H1 (cell line): ENCODE measurements around the gene JADE3. TPM values are rescaled to one million over a fixed set of nuclear protein-coding genes. Genes with fewer than 3 reads are reported as not detected.

Source experiments
- CTCF ChIA-PET: fragments of 300-600 bp; sonication (Branson Sonifier 250); formaldehyde crosslinking; loops from one replicate; lab custom pipeline; 2021; ENCODE audit not compliant: partially characterized antibody; lab: Charles Lee
- POLR2A ChIA-PET: fragments of 300-600 bp; sonication (Branson Sonifier 250); formaldehyde crosslinking; loops from one replicate; lab custom pipeline; 2021; ENCODE audit warnings: inconsistent platforms; ENCODE audit not compliant: partially characterized antibody; lab: Charles Lee
- DNase-seq, 2 experiments: peaks; one replicate each; pipeline versions ENCODE4 v3.0.0 to v3.0.0-alpha.2; 2010 to 2022; ENCODE audit warnings: low spot score in 2 of 2, low read depth in 1 of 2, mixed read lengths in 1 of 2
- FAIRE-seq: peaks from 2 replicates; lab custom pipeline; 2011; peaks lifted over from hg19 to GRCh38; lab: Jason Lieb, UNC
- H2AFZ ChIP-seq: 2 replicates; pipeline ENCODE4 v1.8.1; 2012; ENCODE audit warnings: low read length, inconsistent platforms
- H2AK5ac ChIP-seq: 2 replicates; pipeline ENCODE4 v1.6.1; 2013; ENCODE audit warnings: low read depth, low read length
- H2BK120ac ChIP-seq: replicated peaks from 2 replicates; pipeline ENCODE3; 2013; ENCODE audit warnings: low read depth, low read length, inconsistent platforms
- H2BK12ac ChIP-seq: 2 replicates; pipeline ENCODE4 v1.6.1; 2013; ENCODE audit warnings: low read depth, low read length
- H2BK15ac ChIP-seq: 2 replicates; pipeline ENCODE4 v1.6.1; 2013; ENCODE audit warnings: low read length
- H2BK20ac ChIP-seq: 2 replicates; pipeline ENCODE4 v1.6.1; 2013; ENCODE audit warnings: low read length
- H2BK5ac ChIP-seq: 2 replicates; pipeline ENCODE4 v1.6.1; 2013; ENCODE audit warnings: low read depth, low read length
- H3K14ac ChIP-seq: 2 replicates; pipeline ENCODE4 v1.6.1; 2013; ENCODE audit warnings: inconsistent platforms; ENCODE audit not compliant: insufficient read length
- H3K18ac ChIP-seq: 2 replicates; pipeline ENCODE4 v1.6.1; 2013; ENCODE audit warnings: low read length; ENCODE audit errors: extremely low read depth
- H3K23ac ChIP-seq: 2 replicates; pipeline ENCODE4 v1.6.1; 2013; ENCODE audit warnings: inconsistent platforms; ENCODE audit not compliant: insufficient read length
- H3K23me2 ChIP-seq: 2 replicates; pipeline ENCODE4 v1.6.1; 2013; ENCODE audit warnings: low read depth, low read length
- H3K27ac ChIP-seq: 2 replicates; pipeline ENCODE4 v1.6.1; 2011; ENCODE audit warnings: low read depth, low read length, inconsistent platforms
- H3K27me3 ChIP-seq, 4 experiments: replicated peaks in 1 of 4; 1 replicate in 1 of 4; 2 replicates in 3 of 4; pipeline versions ENCODE4 v1.6.1 to v1.8.1; 2011 to 2013; ENCODE audit warnings: low read length in 3 of 4, mild to moderate bottlenecking in 3 of 4, inconsistent platforms in 2 of 4, mixed read lengths in 2 of 4, moderate library complexity in 1 of 4; ENCODE audit not compliant: control insufficient read depth in 3 of 4, insufficient read depth in 3 of 4; ENCODE audit errors: extremely low read depth in 1 of 4
- H3K36me3 ChIP-seq, 4 experiments: 2 replicates each; pipeline versions ENCODE4 v1.6.1 to v1.8.1; 2011 to 2013; ENCODE audit warnings: mild to moderate bottlenecking in 4 of 4, low read length in 3 of 4, moderate library complexity in 2 of 4, control low read depth in 1 of 4, inconsistent platforms in 1 of 4; ENCODE audit not compliant: insufficient read depth in 4 of 4, control insufficient read depth in 2 of 4
- H3K4ac ChIP-seq: replicated peaks from 2 replicates; pipeline ENCODE3; 2013; ENCODE audit warnings: low read length, low read depth, mixed read lengths, inconsistent platforms; ENCODE audit not compliant: insufficient read length
- H3K4me1 ChIP-seq, 4 experiments: replicated peaks in 1 of 4; 1 replicate in 1 of 4; 2 replicates in 3 of 4; pipeline versions ENCODE4 v1.6.1 to v1.8.1; 2011 to 2013; ENCODE audit warnings: low read length in 3 of 4, inconsistent platforms in 2 of 4, mixed read lengths in 1 of 4; ENCODE audit not compliant: insufficient read depth in 4 of 4, control insufficient read depth in 3 of 4
- H3K4me2 ChIP-seq, 2 experiments: 2 replicates each; pipeline versions ENCODE4 v1.6.1 to v1.8.1; 2011 to 2013; ENCODE audit warnings: low read depth in 2 of 2, low read length in 2 of 2, control low read depth in 1 of 2, inconsistent platforms in 1 of 2, mild to moderate bottlenecking in 1 of 2; ENCODE audit not compliant: insufficient read depth in 1 of 2
- H3K4me3 ChIP-seq, 4 experiments: fragments of 200-600, 300-600 bp in 1 of 4; sonication (generic), shearing (Covaris generic), sonication (Bioruptor Twin) in 1 of 4; 2 replicates each; pipeline versions ENCODE4 v1.5.1 to v1.8.1; 2011 to 2016; ENCODE audit warnings: low read length in 4 of 4, low read depth in 3 of 4, control low read depth in 2 of 4, inconsistent platforms in 2 of 4, mild to moderate bottlenecking in 2 of 4, mixed read lengths in 1 of 4, moderate library complexity in 1 of 4; ENCODE audit not compliant: insufficient read depth in 2 of 4; ENCODE audit errors: extremely low read depth in 1 of 4
- H3K56ac ChIP-seq: replicated peaks from 2 replicates; pipeline ENCODE3; 2013; ENCODE audit warnings: low read depth, mild to moderate bottlenecking, mixed read lengths, low read length, inconsistent platforms; ENCODE audit not compliant: insufficient read length
- H3K79me1 ChIP-seq: 2 replicates; pipeline ENCODE4 v1.6.1; 2013; ENCODE audit warnings: low read depth, low read length, control low read depth
- H3K79me2 ChIP-seq, 2 experiments: 2 replicates each; pipeline versions ENCODE4 v1.6.1 to v1.8.1; 2012 to 2013; ENCODE audit warnings: low read length in 2 of 2, mild to moderate bottlenecking in 2 of 2, inconsistent platforms in 1 of 2; ENCODE audit not compliant: insufficient read depth in 2 of 2, control insufficient read depth in 1 of 2
- H3K9ac ChIP-seq, 4 experiments: replicated peaks in 1 of 4; 1 replicate in 1 of 4; 2 replicates in 3 of 4; pipeline versions ENCODE4 v1.6.1 to v1.8.1; 2011 to 2013; ENCODE audit warnings: low read depth in 3 of 4, low read length in 3 of 4, control low read depth in 2 of 4, mild to moderate bottlenecking in 2 of 4, moderate library complexity in 2 of 4, inconsistent platforms in 1 of 4; ENCODE audit errors: extremely low read depth in 1 of 4
- H3K9me3 ChIP-seq, 2 experiments: 2 replicates each; pipeline versions ENCODE4 v1.6.1 to v1.8.1; 2012 to 2013; ENCODE audit warnings: mild to moderate bottlenecking in 2 of 2, moderate library complexity in 2 of 2, control low read depth in 1 of 2, inconsistent platforms in 1 of 2, low read depth in 1 of 2, low read length in 1 of 2, mixed read lengths in 1 of 2; ENCODE audit not compliant: insufficient read depth in 2 of 2
- H4K20me1 ChIP-seq, 2 experiments: replicated peaks in 1 of 2; 2 replicates each; pipeline versions ENCODE3 to v1.8.1; 2011 to 2013; ENCODE audit warnings: inconsistent platforms in 2 of 2, low read length in 2 of 2, mild to moderate bottlenecking in 1 of 2; ENCODE audit not compliant: insufficient read depth in 2 of 2, control insufficient read depth in 1 of 2
- H4K5ac ChIP-seq: 2 replicates; pipeline ENCODE4 v1.6.1; 2013; ENCODE audit warnings: low read length, low read depth, mixed read lengths, inconsistent platforms; ENCODE audit not compliant: insufficient read length
- H4K8ac ChIP-seq: 2 replicates; pipeline ENCODE4 v1.8.0; 2013; ENCODE audit warnings: mild to moderate bottlenecking, moderate library complexity, low read length, inconsistent platforms; ENCODE audit not compliant: insufficient read depth; ENCODE audit errors: extremely low read depth
- H4K91ac ChIP-seq: replicated peaks from 2 replicates; pipeline ENCODE3; 2013; ENCODE audit warnings: low read length, mixed read lengths, inconsistent platforms; ENCODE audit not compliant: insufficient read length
- BACH1 ChIP-seq: IDR thresholded peaks from 2 replicates; pipeline ENCODE4 v1.6.1; 2012; ENCODE audit warnings: low read length, improper control_type of control experiment
- KDM1A ChIP-seq: fragments of 200-600, 300-600 bp; sonication (generic); IDR thresholded peaks from 2 replicates; pipeline ENCODE4 v1.7.1; 2016; ENCODE audit warnings: mild to moderate bottlenecking, low read length, borderline replicate concordance
- MAFK ChIP-seq: IDR thresholded peaks from 2 replicates; pipeline ENCODE4 v1.6.1; 2012; ENCODE audit warnings: low read depth, mild to moderate bottlenecking, improper control_type of control experiment, low read length
- POLR2AphosphoS5 ChIP-seq: IDR thresholded peaks from 2 replicates; pipeline ENCODE4 v1.6.1; 2011; ENCODE audit warnings: low read depth, low read length
- SP1 ChIP-seq: IDR thresholded peaks from 2 replicates; pipeline ENCODE4 v1.6.1; 2011; ENCODE audit warnings: low read depth, low read length
- WGBS, 2 experiments: shearing (Covaris generic) in 1 of 2; methylation state at CpG; one replicate each; pipeline versions ENCODE4 v1.1.6 to v1.1.7; 2013 to 2015; ENCODE audit warnings: low lambda C conversion rate in 2 of 2, mixed read lengths in 2 of 2, inconsistent platforms in 1 of 2, low coverage in 1 of 2, missing lambda C conversion rate in 1 of 2; ENCODE audit not compliant: insufficient replicate concordance in 2 of 2, insufficient coverage in 1 of 2, insufficient read length in 1 of 2; ENCODE audit errors: extremely low coverage in 1 of 2, missing lambda C conversion rate in 1 of 2; 5-methylcytosine and 5-hydroxymethylcytosine counted together
- polyA plus RNA-seq, 7 experiments: library from polyadenylated mRNA; depleted of rRNA in 3 of 7; stranded (reverse) in 5 of 7; unstranded in 2 of 7; fragments of >200 nt in 5 of 7; fragments of 200-250 nt in 2 of 7; gene quantifications; 1 replicate in 5 of 7; 2 replicates in 1 of 7; 4 replicates in 1 of 7; pipeline versions ENCODE4 v1.2.1 to v1.2.3, GENCODE V29; 2011 to 2013; ENCODE audit warnings: missing spikeins in 2 of 7, mixed read lengths in 2 of 7
- total RNA-seq: library from RNA; stranded (reverse); fragmentation: NEBNext Ultra II Directional; extraction: Animal tissue kit (Norgen Biotek cat#: 25700); gene quantifications from 2 replicates; pipeline ENCODE4 v1.2.1, GENCODE V29; 2021

Gene JADE3
- total and polyA plus RNA-seq, 2 of the 8 experiments (the other 6 are each of a cell fraction or from before 2014, with no cell fraction given) = 6.9 to 21.5 TPM

GRCh38 chrX:46865281-46865680, 46.9 kb upstream of the JADE3 start:
- no peaks in the 10 kb centered on the region for H3K9me3 ChIP-seq
- no peaks in the 10 kb centered on the region for H3K79me2 ChIP-seq
- no peak overlapping the region for H2AK5ac ChIP-seq
- no peak overlapping the region for H4K91ac ChIP-seq
- H3K4ac ChIP-seq = no peak overlapping the region
- DNase-seq = no peak
- no peak overlapping the region for H3K23ac ChIP-seq
- no peak for FAIRE-seq
- no peak overlapping the region for H3K18ac ChIP-seq
- H2BK12ac ChIP-seq = no peak overlapping the region
- H3K27me3 ChIP-seq = no peaks in the 10 kb centered on the region
- no peak overlapping the region for H4K5ac ChIP-seq
- no peak overlapping the region for H3K56ac ChIP-seq
- no peak overlapping the region for H3K27ac ChIP-seq
- H4K8ac ChIP-seq = no peak overlapping the region
- H3K4me2 ChIP-seq = no peak overlapping the region
- no peak overlapping the region for H2BK5ac ChIP-seq
- no peaks in the 10 kb centered on the region for H3K36me3 ChIP-seq
- no peaks in the 10 kb centered on the region for H3K4me1 ChIP-seq
- ChIA-PET POLR2A (no interaction called here), CTCF (no interaction called here)
- no peak overlapping the region for H3K4me3 ChIP-seq
- H2AFZ ChIP-seq = no peak overlapping the region
- no peaks in the 10 kb centered on the region for H4K20me1 ChIP-seq
- no peak overlapping the region for H3K9ac ChIP-seq
- no peaks in the 10 kb centered on the region for H3K79me1 ChIP-seq
- no peak overlapping the region for H3K14ac ChIP-seq
- H2BK15ac ChIP-seq = no peak overlapping the region
- H2BK120ac ChIP-seq = no peak overlapping the region
- H3K23me2 ChIP-seq = no peaks in the 10 kb centered on the region
- WGBS, 2 experiments = 100% methylated on average over 4 of the region's 4 CpGs; no CpG with 5 or more reads in 1 of the 2 experiments
- H2BK20ac ChIP-seq = no peak overlapping the region
- TF ChIP-seq MAFK = no peak
- no peak for TF ChIP-seq BACH1
- TF ChIP-seq POLR2AphosphoS5 = no peak
- no peak for TF ChIP-seq KDM1A
- TF ChIP-seq SP1 = no peak
